NCI-H69 (cell line): ENCODE measurements around the gene ERP44.

Experiments used
- DNase-seq: peaks from one replicate; lab custom pipeline; 2025; lab: John Stamatoyannopoulos, UW

Gene ERP44

DNA sequence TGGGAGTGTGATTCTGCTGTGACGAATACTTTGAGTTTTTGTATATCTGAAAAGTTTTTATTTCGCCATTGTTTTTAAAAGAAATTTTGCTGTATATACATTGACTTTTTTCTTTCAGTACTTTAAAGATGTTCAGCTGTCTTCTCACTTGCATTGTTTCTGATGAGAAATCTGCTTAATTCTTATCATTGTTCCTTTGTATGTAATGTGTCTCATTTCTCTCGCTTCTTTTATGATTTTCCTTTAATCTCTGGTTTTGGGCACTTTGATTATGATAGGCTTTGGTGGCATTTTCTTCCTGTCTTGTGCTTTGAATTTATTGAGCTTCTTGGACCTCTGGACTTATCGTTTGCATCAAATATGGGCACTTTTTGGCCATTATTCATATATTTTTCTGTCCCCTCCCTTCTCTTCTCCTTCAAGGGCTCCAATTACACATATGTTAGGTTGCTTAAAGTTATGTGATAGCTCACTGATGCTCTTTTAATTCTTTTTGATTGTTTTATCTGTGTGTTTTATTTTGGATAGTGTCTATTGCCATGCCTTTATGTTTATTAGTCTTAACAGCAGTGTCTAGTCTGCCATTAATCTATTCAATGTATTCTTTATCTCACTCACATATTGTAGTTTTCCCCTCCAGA is 161.7 kb downstream of the ERP44 start:
- no peak for DNase-seq

- DNase-seq, result no peak
These were observed 167.5 kb downstream of the ERP44 start for GRCh38 chr9:99931155-99931840.

GRCh38 chr9:99929652-99930051 is 169.1 kb downstream of the ERP44 start:
- no peak for DNase-seq
